Kidney epithelial cell (primary cell): Measurements from ENCODE around the gene LDLRAD4. TPM values are rescaled to one million over a fixed set of nuclear protein-coding genes. Genes with fewer than 3 reads are reported as not detected.
A peak's percentile ranks its signal among the peaks of the same experiment; 100 is the strongest.

ENCODE experiments used
- DNase-seq: peaks from one replicate; pipeline ENCODE4 v3.0.0-alpha.2; 2010; ENCODE audit warnings: low read depth
- H3K27me3 ChIP-seq: 2 replicates; pipeline ENCODE4 v1.6.0; 2011; ENCODE audit warnings: low read length; ENCODE audit not compliant: control insufficient read depth, insufficient read depth
- H3K36me3 ChIP-seq: 2 replicates; pipeline ENCODE4 v1.5.1; 2011; ENCODE audit warnings: low read length; ENCODE audit not compliant: control insufficient read depth, insufficient read depth
- H3K4me3 ChIP-seq: 2 replicates; pipeline ENCODE4 v1.5.1; 2011; ENCODE audit warnings: low read depth, mild to moderate bottlenecking, control low read depth, low read length
- total RNA-seq: library from RNA; depleted of rRNA; stranded (reverse); fragments of >200 nt; gene quantifications from 2 replicates; pipeline ENCODE4 v1.2.3, GENCODE V29; 2015
- TF ChIP-seq, protein P1 (sequence below): IDR thresholded peaks from 2 replicates; pipeline ENCODE4 v1.5.1; 2011; ENCODE audit warnings: mild to moderate bottlenecking, moderate library complexity, low read length, control low read depth, inconsistent platforms; ENCODE audit not compliant: insufficient read depth, poor library complexity, severe bottlenecking

Gene LDLRAD4
- total RNA-seq, 1 donor from 2014 or later, result 5.8 TPM

DNA sequence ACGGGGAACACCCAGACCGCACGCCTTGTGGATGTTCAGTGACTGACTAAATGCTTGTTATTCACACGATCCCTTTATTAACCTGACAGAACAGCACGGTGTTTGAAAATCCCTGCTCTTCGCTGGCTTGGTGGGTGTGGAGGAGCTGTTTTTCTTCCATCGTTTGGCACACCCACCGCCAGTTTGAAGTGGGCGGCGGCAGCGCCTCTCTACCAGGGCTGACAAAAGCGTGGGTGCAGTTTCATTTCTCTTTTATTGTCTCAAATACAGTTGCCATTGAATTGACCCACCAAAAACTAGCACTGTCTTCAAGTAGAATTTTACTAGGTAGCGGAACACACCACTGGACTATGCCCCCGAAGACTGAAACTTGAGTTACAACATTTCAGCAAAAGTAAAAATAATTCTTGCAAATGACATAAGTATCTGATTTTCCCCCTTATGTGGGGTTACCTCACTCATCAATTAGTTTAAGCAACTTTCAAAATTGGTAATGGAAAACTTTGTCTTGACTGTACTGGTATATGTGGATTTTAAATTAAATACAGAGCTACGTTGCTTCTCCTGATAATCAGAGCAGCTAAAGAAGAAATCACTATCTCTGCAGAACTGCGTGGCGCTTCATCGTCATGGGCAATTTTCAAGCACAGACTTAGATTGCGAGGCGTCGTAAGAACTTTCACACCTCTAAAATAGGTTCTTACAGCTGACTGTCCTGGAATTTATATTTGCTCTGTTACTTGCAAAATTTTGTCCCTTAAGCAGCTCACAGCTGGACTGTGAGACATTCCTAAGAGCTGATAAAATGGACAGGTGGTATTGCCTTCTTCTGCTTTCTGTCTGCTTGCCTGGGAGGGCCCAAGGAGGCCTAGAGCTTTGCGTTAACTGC, 60.9 kb downstream of the LDLRAD4 start:
- H3K36me3 ChIP-seq, result no peaks in the 10 kb centered on the region
- TF ChIP-seq, protein P1, sequence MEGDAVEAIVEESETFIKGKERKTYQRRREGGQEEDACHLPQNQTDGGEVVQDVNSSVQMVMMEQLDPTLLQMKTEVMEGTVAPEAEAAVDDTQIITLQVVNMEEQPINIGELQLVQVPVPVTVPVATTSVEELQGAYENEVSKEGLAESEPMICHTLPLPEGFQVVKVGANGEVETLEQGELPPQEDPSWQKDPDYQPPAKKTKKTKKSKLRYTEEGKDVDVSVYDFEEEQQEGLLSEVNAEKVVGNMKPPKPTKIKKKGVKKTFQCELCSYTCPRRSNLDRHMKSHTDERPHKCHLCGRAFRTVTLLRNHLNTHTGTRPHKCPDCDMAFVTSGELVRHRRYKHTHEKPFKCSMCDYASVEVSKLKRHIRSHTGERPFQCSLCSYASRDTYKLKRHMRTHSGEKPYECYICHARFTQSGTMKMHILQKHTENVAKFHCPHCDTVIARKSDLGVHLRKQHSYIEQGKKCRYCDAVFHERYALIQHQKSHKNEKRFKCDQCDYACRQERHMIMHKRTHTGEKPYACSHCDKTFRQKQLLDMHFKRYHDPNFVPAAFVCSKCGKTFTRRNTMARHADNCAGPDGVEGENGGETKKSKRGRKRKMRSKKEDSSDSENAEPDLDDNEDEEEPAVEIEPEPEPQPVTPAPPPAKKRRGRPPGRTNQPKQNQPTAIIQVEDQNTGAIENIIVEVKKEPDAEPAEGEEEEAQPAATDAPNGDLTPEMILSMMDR, result no peak
- no peak for DNase-seq
- no peak overlapping the region for H3K4me3 ChIP-seq
- H3K27me3 ChIP-seq, result no peaks in the 10 kb centered on the region

DNA sequence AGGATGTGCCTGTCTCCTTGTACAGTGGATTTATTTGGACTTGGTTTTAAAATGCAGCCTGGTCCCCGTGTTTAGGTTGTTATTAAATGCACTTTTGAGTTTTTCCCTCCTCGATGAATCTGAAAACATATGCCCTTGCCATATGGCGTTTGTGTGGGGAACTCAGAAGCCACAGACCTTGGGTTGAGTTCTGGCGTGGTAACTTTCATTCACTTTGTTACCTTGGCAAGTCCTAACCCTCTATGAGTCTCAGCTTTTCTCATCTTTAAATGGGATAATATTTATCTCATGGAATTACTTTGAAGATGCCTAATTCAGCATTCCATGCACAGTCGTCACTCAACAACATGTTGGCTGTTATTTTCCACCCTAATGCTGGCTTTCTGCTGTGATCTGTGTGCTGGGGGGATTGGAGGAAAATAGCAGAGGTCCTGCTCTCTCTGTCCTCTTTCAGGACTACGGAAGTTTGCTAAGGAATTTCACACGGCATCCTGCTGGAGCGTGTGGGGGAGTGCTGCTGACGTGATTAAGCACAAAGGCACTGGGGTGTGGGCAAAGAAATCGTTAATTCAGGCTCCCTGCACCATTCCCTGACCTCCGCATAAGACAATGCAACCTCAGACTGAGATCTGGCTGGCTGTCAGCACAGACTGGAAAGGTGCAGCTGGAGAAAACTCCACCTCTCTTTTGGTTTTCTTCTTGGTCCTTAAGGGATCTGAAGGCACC, 61.7 kb downstream of the LDLRAD4 start:
- Histone ChIP-seq H3K27me3 (no peaks in the 10 kb centered on the region), H3K36me3 (no peaks in the 10 kb centered on the region), H3K4me3 (no peak overlapping the region)
- peak; percentile 64 for DNase-seq
- TF ChIP-seq, protein P1, result no peak

DNA sequence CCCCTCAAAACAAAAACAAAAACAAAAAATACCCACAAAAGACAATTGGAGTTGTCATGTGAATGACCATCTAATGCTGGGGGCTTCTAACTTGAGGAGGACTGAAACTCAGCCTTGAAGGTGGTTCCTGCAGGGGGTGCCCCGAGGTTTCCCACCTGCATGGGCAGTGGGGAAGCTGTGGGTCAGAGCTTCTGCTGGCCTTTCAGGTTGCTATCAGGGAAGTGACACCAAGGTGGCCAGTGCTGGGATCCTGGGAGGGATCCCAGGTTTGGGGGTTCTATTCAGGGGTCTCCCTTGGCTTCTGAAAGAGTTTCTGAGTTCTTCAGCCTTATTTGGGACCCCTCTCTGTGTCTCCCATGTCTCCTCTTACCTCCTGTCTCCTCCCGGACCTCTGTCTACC, 62.8 kb downstream of the LDLRAD4 start:
- Histone ChIP-seq H3K4me3 (no peak overlapping the region), H3K36me3 (no peaks in the 10 kb centered on the region), H3K27me3 (no peaks in the 10 kb centered on the region)
- no peak for DNase-seq
- TF ChIP-seq, protein P1, result no peak

DNA sequence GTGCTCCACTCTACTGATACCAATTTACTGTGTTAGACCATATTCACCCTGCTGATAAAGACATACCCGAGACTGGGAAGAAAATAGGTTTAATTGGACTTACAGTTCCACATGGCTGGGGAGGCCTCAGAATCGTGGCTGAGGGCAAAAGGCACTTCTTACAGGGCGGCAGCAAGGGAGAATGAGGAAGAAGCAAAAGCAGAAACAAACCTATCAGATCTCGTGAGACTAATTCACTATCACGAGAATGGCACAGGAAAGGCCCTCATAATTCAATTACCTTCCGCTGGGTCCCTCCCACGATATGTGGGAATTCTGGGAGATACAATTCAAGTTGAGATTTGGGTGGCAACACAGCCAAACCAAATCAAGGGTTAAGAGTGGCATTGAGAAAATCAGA, 65.2 kb downstream of the LDLRAD4 start:
- Histone ChIP-seq H3K27me3 (no peaks in the 10 kb centered on the region), H3K4me3 (no peak overlapping the region), H3K36me3 (no peaks in the 10 kb centered on the region)
- no peak for DNase-seq
- TF ChIP-seq, protein P1, result no peak

DNA sequence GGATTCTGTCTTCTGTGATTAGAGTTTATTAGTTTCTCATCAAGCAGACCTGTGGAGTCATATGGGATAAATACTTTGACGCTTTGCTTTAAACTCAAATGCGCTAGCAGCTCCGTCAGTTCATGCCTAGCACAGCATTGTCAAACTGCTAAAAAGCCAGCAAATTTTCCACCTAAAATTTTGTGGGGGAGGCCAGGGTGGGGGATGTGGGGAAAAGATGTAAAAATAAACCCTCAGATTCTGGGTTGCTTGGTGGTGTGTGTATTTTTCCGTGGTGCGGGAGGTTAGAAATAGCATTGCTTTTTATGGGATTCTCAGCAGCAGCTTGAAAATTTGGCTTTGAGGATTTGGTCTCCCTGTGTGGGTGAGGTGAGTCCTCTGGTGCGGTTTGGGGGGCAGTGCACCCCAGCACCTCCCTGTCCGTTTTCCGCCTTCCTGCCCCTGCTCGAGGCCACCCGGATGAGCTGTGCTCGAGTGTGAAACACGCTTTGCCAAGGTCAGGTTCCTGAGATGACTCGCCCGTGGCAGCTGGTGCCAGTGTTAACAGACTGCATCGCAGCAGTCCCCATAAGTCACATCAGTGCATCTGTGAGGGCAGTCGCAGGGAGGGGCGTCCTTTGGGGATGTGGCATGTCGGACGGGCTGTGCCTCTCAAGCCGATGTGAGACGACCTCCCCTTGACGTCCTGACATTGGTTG, 65.9 kb downstream of the LDLRAD4 start:
- H3K27me3 ChIP-seq, result no peaks in the 10 kb centered on the region
- DNase-seq, result no peak
- TF ChIP-seq, protein P1, result no peak

More for the DNA sequence above, 65.9 kb downstream of the LDLRAD4 start:
- Histone ChIP-seq H3K4me3 (no peak overlapping the region), H3K36me3 (no peaks in the 10 kb centered on the region)
